GM18505 (cell line): ENCODE data around the gene TIMM13.

Experiments used
- ATAC-seq: cut with Tn5 transposase; IDR thresholded peaks from one replicate; pipeline ENCODE4 v1.9.1; 2021; ENCODE audit not compliant: unreplicated experiment
- POLR2A ChIP-seq: IDR thresholded peaks from 4 replicates; pipeline ENCODE4 v1.6.1; 2011; ENCODE audit warnings: borderline replicate concordance; ENCODE audit not compliant: insufficient read depth, insufficient read length; ENCODE audit errors: extremely low read depth

The TIMM13 gene

DNA sequence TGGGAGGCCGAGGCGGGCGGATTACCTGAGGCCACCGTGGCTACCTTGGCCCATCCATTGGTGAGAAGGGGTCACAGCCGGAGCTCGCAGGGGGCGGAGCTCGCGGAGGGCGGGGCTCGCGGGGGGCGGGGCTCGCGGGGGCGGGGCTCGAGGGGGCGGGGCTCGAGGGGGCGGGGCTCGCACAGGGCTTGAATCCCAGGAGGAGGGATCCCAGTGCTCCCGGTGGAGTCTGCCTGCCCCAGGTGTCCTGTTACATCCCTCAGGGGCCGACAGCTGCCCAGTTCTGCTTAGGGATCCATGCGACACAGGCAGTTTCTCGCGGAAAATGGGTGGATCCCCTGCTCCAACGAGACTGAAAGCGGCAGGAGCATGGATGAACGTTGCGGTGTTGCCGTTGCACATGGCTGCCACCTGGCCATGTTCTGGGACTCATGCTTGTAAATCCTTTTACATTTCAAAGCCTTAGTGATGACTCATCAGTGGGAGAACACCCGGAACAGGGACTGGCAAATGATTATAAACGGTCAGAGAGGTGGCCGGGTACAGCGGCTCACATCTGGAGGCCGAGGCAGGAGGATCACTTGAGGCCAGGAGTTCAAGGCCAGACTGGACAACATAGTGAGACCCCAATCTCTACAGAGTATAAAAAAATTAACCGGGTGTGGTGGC lies 42.2 kb downstream of the TIMM13 start:
- TF ChIP-seq POLR2A = no peak

DNA sequence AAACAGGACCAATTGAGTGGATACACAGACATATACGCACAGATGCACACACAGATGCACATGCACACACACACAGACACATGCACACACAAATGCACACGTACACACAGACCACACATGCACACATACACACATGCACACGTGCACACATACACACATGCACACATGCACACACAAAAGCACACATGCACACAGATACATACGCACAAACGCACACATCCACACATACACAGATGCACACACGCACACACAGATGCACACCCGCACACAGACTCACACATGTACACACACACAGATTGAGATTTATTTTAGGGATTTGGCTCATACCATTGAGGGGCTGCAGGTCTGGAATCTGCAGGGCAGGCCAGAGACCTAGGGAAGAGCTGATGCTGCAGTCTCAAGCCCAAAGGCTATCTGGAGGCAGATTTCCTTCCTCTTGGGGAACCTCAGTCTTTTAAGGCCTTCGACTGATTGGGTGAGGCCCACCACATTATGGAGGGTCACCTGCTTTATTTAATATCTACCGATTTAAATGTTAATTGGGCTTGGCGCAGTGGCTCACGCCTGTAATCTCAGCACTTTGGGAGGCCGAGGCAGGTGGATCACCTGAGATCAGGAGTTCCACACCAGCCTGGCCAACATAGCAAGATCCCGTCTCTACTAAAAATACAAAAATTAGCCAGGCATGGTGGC lies 44.7 kb downstream of the TIMM13 start:
- no peak for ATAC-seq
- TF ChIP-seq POLR2A = no peak

More for the DNA sequence above, 42.2 kb downstream of the TIMM13 start:
- ATAC-seq = no peak

DNA sequence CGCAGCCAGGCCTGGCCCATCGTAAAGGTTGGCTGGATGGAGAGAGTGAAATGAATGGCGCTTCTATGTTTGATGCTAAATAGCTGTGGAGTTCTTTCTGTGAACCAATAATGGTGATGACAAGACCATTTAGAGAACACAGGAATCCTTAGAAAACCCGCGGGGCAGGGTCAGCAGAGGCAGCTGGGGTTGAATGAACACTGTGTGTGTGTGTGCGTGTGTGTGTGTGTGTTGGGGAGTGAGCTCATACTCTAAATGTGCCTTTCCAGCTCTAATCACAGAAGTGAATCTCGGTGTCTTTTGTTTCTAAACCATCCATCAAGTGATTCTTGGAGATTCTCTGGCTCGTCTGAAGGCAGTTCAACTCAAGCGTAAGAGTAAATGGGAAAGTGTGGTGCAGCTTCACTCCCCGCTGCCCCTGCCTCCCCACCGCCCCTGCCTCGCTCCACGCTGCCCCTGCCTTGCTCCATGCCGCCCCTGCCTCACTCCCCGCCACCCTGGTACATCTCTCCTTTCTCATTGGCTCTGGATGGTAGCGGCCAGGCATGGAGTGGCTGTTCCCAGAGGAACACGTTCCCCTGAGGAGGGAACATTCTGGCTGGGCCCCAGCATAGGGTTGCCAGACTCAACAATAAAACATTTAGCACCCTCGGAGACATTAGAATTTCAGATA lies 46.1 kb downstream of the TIMM13 start:
- ATAC-seq = no peak
- TF ChIP-seq POLR2A = no peak

DNA sequence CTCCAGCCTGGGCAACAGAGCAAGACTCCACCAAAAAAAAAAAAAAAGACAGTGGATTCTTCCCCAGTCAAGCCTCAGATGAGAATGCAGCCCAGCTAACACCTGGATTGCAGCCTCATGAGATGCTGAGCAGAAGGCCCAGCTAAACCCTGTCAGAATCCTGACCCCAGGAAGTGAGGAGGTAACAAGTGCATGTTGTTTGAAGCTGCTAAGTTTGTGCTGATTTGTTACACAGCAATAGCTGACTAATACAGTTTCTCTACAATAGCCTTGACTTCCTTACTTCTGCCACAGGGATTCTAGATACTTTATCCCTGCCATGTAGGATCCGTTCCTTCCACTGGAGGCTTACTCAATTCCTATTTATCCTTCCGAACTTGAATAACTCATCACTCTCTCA lies 46.8 kb downstream of the TIMM13 start:
- ATAC-seq = no peak

DNA sequence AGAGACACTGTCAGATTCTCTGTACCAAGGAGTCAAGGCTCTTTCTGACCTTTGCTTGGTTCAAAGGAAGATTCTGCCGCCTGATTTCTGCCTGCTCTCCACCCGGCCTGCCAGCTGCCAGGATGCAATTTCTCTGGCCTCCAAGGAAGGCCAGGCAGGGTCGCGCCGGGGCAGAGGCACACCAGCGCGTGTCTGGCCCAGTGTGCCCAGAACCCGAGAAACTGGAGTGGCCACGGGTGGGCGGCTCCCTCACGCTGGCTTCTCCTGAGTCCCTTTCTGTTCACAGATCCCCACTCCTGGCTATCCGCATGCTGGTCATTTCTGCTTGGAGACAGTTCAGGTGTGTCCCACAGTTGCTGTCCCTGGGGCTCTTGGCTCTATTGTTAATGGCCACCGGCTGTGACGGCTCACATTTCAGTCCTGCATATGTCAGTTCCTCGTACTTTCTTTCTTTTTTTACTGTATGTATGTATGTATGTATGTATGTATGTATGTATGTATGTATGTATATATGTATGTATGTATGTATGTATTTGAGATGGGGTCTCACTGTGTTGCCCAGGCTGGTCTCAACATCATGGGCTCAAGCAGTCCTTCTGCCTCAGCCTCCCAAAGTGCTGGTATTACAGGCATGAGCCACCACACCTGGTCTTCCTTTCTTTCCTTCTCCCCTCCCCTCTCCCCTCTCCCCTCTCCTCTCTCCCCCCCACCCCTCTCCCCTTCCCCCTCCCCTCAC lies 50.4 kb downstream of the TIMM13 start:
- ATAC-seq = no peak
- TF ChIP-seq POLR2A = no peak

More for the DNA sequence above, 46.8 kb downstream of the TIMM13 start:
- no peak for TF ChIP-seq POLR2A
